GM21529 (cell line): ENCODE measurements around the gene TNS1.
A peak's percentile ranks its signal among the peaks of the same experiment; 100 is the strongest.

Experiments used
- ATAC-seq: cut with Tn5 transposase; IDR thresholded peaks from one replicate; pipeline ENCODE4 v1.9.1; 2021; ENCODE audit not compliant: unreplicated experiment

TNS1 gene

DNA sequence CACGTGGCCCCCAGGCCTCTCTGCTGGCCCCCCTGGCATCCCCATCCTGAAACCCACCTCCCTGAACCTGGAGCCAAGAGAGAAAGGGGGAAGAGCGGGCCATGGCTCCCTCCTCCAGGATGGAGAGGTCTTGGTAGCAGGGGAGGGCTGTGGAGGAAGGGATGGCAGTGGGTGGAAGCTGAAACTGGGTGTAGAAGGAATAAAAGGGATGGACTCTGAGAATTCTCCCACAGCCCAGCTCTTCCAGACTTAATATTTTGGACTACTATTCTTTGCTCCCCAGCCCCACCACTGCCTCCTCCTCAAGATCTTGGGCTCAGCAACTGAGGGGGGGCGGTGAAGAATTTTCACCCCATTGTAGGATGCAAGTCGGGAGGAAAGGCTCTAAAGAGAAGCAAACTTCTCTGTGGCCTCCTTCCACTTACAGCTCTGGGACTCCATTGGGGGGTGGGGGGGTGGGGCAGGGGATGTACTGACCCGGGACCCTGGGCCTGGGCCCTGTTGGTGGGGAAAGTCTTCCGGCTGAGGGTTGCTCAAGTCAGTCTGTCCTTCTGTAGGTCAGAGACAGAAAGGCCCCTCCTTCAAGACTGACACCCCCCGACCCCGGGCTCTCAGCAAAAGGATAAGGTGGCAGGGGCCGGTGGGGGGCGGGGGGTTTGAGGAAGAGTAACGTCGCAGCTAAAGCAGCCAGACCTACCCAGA is 501 bp downstream of the TNS1 start:
- no peak for ATAC-seq

DNA sequence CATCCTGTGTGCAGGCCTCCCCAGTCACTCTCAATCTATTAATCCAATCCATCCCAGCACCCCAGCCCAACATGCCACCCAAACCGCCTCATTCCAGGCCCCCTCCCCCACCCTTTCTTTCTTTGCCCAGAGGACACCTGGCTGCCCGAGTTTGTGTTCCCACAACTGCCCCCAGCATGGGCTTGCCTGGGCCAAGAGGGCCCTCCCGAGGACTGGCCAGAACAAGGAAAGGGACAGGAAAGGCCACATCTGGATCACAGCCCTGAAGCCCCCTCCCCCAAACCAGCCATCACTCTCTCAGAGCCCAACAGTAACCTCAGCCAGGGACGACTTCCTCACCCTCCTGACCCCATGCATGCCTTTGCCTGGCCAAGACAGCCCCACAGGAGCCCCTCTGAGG is 1.2 kb downstream of the TNS1 start:
- no peak for ATAC-seq

DNA sequence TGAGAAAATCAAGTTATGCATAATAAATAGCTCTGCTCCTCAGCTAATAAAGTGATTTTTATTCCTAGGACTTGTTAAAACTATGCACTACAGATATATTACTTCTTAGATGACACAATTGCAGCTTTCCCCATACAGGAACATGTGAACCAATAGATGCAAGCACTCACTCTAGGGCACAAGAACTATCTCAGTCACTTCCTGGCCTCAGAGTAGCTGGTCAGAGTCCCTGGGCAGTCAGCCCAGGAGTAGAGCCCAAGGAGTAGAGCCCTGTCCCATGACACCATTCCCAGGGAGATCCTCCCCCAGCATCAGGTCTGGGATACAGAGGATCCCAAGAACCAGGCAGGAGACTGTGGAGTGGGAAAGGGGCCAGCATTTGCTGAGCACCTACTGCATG is 2.7 kb downstream of the TNS1 start:
- no peak for ATAC-seq

DNA sequence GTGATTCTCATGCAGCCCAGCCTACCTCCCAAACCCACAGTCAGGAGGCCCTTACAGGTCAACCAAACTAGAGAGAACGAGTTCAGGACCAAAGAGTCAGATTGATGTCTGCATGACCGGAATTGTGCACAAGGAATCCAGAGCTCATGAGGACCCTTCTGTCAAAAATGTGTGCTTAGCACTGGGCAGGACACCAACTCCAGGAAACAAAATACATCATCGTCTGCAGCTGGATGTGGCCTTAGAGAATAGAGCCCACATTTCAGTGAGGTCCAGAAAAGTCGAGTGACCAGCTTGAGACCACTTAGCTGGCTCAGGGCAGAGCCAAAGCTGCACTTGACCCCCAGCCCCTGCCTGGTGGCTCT is 3.2 kb downstream of the TNS1 start:
- no peak for ATAC-seq

DNA sequence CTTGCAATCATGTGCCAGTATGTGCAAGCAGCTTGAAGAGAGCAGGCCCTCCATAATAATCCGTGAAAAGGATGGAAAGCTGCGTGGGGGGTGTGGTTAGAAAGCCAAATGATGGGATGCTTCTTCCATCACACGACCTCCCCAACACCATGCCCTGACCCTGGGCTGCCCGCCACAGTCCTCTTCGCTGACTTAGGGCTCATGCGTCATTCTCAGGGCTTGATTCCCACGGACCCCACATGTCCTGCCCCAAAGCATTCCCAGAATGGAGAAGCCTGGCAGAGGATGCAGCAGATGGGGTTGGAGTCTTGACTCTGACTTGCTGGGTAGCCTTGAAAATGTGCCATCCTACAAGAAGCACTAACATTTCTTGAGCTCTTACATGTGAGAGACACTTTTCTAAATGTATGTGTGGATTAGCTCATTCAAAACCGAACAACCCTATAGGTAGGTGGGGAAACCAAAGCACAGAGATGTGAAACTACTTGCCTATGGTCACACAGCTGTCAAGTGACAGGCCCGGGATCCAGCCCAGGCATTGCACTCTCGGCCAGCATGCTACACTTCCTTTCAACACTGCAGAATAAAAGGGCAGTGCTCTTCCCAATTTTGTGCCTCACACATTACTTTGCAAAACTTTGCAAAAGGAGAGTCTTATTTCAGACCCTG is 3.7 kb downstream of the TNS1 start:
- no peak for ATAC-seq

DNA sequence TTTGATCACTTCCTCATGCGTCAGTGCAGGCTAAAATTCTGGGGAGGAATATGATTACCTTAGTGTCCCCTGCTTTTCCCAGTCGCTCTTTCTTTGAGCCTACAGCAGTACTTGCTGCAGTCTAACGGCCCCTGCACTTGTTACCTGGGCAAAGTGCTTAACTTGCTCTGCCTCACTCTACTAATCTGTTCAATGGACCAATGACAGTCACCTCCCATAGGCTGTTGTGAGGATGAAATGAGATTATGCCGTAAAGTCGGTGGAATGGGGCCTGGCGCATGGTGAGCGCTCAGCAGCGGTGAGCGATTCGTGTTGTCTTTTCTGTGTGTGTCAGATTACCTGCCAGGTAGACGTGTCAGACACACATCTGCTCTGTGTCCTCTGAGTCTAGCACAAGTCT is 5.3 kb downstream of the TNS1 start:
- ATAC-seq, result no peak

DNA sequence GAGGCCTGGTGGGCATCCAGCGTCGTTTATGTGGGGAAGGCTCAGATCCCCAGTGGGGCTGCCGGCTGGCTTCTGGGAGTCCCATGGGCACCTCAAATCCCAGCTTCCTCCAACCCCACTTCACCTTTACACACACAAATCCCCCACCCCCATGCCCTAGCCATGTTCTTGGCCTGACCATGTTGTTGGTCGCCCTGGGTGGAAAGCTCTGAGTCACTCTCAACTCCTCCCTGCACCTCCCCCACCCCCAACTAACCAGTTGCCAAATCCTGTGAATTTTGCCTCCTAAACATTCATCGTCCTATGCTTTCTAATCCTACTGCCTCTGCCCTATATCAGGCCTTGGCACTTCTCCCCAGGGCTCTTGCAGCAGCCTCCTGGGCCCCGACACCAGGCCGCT is 6.4 kb downstream of the TNS1 start:
- ATAC-seq, result no peak

DNA sequence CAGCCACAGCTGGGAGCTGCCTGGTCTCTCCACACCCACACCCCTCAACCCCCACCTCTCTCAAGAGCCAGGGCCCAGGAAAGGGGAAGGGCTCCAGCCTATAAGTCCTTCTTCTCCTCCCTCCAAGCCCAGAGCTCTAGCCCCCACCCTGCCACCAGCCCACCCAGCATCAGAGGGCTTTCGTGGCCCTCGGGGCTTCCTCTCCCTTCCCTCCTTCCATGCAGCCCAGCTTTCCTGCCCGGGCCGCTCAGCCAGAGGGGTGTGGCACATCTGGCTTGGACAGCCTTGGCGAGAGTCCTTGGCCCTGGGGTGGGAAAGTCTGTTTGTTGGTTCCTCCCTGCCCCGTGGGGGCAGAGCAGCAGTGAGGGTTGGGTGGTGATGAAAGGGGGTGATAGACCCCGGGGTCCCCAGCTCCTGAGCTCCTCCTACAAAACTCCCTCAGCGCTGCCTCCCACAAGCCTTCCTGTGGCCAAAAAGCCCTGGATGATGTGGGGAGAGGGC is 7.0 kb downstream of the TNS1 start:
- ATAC-seq, result no peak

DNA sequence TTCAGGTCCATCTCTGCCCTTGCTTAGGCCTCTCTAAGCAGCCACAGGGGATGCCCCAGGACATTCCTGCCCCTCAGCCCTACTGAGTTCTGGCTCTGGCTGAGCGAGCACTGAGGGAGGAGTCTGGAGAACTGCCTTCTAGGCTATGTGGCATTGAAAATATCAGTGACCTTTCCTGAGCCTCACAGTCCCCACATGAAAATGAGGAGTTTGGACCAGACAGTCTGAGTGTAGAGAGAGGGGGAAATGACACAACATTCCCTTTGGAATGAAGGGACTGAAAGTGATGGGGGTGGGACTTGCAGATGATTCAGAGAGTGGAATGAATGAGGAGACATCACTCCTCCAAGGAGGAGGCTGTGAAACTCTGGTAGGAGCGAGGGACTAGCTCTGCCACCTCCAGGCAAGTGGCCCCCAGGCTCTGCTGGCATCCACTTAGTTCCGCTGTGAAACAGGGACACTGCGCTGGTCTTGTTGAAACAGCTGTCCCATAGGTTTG is 8.0 kb downstream of the TNS1 start:
- no peak for ATAC-seq

DNA sequence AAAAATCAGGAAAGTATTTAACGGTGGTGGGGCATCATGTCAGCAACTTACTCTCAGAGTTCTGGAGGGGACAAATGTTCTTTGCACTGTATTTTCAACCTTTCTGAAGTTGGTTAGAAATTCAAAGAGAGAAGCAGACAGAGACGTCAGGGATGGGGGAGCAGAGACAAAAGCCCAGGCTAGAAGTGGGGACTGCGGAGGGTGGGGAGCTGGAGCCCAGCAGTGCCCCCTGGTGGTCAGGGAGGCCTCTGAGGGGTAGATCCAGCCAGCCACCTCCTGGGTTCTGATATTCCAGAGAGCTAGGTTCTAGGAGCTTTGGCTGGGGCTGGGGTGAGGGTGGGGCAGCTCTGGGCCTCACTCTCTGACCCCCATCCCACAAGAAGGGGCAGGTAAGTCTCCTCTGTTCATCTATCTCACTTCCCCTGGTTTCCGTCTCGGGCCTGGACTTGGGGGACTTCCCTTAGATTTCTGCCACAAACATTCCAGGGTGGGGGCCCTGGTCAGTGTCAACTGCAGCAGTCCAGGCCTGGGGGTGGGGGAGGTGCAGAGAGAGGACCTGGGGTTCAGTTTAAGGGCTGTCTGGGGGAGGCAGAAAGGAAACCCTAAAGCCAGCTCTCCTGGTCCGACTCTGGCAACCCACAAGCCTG is 8.9 kb downstream of the TNS1 start:
- peak; percentile 70 for ATAC-seq

DNA sequence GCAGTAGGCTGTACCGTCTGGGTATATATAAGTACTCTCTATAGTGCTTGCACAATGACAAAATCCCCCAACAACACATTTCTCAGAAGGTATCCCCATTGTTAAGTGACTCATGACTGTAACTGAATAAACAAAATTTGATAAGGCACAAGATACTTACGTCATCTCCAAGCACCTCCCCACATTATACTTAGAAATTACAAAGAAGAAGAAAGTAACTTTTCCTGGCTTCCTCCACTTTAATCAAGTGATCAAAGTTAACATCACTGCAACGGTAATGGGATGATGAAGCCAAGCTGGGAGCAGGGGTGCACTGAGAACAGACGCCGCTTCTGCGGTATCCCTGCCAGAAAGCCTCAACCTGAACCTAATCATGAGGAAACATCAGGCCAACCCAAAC is 9.7 kb downstream of the TNS1 start:
- no peak for ATAC-seq

DNA sequence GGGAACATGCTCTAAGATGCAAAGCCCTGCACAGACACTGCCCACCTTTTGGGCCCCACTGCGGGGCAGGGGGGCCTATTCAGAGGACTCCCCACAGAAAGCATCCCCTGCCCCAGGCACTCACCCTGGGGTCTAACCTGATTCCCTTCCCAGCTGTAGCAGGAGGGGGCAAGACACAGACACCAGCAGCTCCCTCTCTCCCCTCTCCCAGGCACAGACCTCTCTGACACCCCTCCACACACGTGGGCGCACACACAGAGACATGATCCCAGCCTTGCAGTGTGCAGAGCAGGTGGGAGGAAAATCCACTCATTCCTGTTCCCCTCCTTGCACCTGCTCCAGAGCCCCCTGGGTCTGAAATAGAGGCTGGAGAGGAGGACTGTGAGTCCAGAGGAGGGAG is 10.7 kb downstream of the TNS1 start:
- ATAC-seq, result no peak

DNA sequence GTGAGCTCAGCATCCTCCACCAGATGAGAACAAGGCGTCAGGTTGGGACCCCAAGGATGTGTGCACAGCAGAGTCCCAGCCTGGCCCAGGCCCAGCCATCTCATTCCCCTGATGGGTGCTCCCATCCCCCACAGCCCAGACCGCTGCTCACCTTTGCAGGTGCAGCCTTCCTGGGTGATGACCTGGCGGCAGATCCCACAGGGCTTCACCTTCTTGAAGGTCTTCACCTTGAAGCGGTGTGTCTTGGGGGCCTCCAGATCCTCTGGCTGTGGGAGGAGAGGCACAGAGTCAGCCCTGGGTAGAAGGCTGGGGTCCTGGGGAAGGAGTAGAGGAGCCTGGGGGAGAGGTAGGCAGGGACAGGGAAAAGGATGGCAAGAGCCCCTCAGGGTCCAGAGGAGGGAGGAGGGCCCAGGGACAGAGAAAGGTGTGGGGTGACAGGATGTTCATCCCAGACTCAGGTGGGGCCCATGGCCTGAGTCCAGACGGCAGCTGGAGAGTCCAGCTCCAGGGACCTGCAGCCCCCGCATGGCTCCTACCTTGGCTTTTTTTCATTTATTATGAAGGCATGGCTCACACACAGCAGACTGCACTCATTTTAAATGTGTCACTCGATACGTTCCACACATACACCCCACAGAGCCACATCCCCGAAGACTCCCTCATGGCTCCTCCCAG is 11.9 kb downstream of the TNS1 start:
- ATAC-seq, result no peak

DNA sequence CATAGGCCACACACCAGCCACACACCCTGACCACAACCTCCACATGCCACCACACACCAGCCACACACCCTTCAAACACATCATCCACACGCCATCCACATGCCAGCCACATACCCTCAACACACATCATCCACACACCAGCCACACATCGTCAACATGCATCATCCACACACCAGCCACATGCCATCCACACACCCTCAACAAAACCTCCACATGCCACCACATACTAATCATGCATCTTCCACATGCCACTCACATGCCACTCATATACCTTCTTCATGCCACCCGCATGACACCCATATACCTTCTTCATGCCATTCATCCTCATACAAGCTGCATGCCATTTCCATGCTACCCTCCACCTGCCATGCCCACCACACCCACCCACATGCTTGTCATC is 12.4 kb downstream of the TNS1 start:
- ATAC-seq, result no peak

DNA sequence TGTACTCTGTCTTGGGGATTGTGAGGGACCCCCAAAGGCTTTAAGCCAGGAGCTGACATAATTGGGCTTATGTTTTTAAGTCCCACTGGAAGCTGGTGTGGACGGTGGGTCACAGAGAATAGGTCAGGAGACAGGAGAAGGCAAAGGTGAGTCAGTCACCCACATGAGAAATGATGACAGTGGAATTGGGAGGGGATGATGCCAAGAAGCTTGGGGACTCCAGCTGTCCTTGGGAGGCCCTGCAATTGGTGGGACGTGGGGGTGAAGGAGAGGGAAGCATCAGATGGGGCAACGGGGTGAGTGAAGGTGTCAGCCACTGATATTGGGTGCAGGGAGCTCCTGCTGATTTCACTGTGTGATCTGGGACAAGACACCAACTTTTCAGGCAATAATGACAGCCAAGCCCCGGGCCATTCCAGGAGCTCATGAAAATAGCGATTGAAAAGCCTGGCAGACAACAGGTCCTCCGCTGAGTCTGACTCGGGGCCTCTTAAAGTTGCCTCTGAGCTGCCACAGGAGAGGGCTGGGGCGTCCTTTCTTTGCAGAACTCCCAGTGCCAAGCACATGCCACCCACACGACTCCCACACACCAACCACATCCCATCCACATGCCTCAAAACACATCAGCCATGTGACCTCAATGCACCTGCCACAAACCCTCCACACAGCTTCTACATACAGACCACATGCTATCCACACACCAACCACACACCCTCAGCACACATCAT is 13.4 kb downstream of the TNS1 start:
- ATAC-seq, result no peak

DNA sequence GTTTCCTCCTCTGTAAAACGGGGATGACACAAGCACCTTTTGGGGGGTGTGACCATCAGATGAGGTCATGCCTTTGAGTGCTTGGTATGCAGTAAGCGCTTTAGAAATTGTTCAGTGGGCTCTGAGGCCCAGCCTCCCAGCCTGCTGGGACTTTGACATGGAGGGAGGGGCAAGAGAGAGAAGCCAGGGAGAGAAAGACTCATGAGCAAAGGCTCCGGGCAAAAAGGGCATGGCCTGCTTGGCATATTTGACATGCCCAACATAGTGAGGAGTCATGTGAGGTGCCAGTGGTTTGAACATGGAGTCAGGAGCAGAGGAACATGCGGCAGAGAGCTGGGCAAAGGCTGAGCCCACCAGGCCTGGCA is 14.0 kb downstream of the TNS1 start:
- no peak for ATAC-seq

DNA sequence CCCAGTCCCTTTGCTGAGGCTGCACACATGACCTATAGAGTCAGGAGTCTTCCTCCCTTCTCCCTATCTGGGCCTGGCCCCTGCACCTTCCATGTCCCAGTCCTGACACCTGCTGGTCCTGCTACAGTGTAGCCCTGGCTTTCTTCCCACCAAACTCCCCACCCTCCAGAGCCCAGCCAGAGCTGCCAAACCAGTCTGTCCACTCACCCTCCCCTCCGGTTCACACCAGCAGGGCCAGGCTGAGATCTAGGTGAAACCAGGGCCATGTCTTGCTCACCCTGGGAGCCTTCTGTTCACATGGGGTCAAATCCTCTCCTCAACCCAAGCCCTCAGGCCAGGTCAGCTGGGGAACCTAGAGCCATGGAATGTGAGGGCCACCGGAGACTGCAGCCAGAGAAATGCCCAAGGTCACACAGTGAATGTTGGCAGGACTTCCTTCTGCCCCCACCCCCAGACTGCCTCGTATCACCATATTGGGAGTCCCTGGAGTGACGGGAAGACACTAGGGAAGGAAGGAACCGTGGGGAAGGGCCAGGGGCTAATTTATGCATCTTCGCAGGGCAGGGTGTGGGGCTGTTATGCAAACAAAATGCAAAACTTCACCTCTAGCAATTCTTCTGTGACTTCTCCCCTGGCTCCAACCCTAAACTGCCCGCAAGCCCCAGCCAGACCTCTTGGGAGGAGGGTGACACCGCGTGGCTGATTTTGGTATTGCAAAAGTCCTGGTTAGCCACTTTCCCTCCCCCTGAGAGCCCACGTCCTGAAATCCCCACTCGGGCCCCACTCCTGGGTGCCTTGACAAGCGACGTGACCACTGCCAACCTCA is 14.6 kb downstream of the TNS1 start:
- ATAC-seq, result no peak

DNA sequence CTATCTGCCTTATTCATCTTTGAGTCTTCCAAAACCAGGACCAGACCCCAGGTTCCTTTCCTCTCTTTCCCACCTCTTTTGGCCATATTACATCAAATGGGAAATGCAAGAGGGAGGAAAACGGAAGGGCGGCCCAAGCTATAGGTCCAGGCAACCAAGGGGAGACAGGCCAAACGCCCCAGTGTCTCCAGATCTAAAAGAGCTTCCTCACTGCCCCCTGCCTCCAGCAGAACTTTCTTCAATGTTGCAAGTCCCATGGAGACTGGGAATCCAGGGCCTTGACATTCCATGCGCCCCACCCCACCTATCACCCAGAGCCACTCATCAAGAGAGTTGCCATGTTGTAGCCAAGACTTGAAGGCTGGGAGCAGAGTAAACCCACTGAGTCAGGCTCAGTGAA is 15.4 kb downstream of the TNS1 start:
- ATAC-seq, result no peak

DNA sequence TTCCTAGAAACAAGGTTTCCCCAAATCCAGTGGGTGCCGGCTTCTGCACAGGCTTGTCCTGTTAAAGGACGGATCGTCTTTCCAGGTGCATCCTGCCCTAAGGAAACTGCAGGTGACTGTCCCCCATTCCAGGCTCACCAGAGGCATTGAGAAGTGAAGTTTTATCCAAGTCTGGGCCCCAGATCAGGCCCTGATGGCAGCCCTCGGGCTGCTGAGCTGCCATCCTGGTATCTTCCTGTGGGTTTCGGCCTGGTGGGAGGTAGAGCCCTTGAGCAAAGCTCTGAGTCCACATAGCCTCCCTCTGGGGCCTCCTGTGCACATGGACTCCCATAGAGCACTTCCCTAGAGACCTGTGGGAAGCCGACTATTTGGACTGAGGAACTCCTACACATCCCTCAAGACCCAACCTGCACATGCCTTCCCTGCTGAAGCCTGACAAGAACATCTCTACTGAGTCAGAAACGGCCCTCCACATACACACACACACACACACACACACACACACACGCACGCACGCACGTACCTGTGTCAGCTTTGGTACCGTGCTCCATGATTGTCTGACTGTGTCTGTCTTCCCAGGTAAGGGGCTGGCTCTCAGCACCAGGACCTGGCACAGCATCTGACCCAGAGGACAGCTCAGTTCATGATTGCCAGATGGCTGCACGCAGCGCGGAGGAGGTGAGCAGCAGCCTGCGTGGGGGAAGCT is 16.4 kb downstream of the TNS1 start:
- ATAC-seq, result no peak
